Endothelial cell of umbilical vein (primary cell): ENCODE results near the gene CNN2. TPM values are rescaled to one million over a fixed set of nuclear protein-coding genes. Genes with fewer than 3 reads are reported as not detected.

Experiments
- BruUV-seq: library from RNA; stranded (reverse); fragments of 400-500 nt; replicated peaks from 2 replicates; lab custom pipeline; 2021; lab: Mats Ljungman, UMichigan
- CTCF ChIA-PET: fragments of 300-600, 350-600 bp; sonication (Branson Sonifier 250); formaldehyde crosslinking; loops from one replicate; lab custom pipeline; 2021; ENCODE audit warnings: antibody characterized with exemption, inconsistent platforms; lab: Charles Lee
- POLR2A ChIA-PET: fragments of 300-600, 350-600 bp; sonication (Branson Sonifier 250); formaldehyde crosslinking; loops from one replicate; lab custom pipeline; 2021; ENCODE audit warnings: antibody characterized with exemption, inconsistent platforms; lab: Charles Lee
- DNase-seq: peaks from one replicate; pipeline ENCODE4 v3.0.0-alpha.2; 2011; ENCODE audit warnings: low read depth, low spot score
- FAIRE-seq: peaks from 2 replicates; lab custom pipeline; 2011; peaks lifted over from hg19 to GRCh38; lab: Jason Lieb, UNC
- H2AFZ ChIP-seq: 2 replicates; pipeline ENCODE4 v1.6.0; 2012; ENCODE audit warnings: low read depth, low read length, control low read depth, inconsistent platforms
- H3K27ac ChIP-seq: 2 replicates; pipeline ENCODE4 v1.5.1; 2011; ENCODE audit warnings: low read depth, mild to moderate bottlenecking, control low read depth, low read length, moderate library complexity; ENCODE audit not compliant: insufficient read depth
- H3K27me3 ChIP-seq, 2 experiments: 2 replicates each; pipeline versions ENCODE4 v1.6.0 to v1.6.1; 2011; ENCODE audit warnings: low read length in 2 of 2, mixed read lengths in 1 of 2; ENCODE audit not compliant: control insufficient read depth in 2 of 2, insufficient read depth in 2 of 2
- H3K36me3 ChIP-seq, 2 experiments: 2 replicates in 1 of 2; 3 replicates in 1 of 2; pipeline ENCODE4 v1.5.1; 2011; ENCODE audit warnings: low read length in 2 of 2, mild to moderate bottlenecking in 1 of 2, moderate library complexity in 1 of 2; ENCODE audit not compliant: control insufficient read depth in 2 of 2, insufficient read depth in 2 of 2; ENCODE audit errors: extremely low read depth in 1 of 2
- H3K4me1 ChIP-seq: 3 replicates; pipeline ENCODE4 v1.5.1; 2011; ENCODE audit warnings: mild to moderate bottlenecking, low read length; ENCODE audit not compliant: control insufficient read depth, insufficient read depth; ENCODE audit errors: extremely low read depth
- H3K4me2 ChIP-seq: 2 replicates; pipeline ENCODE4 v1.6.1; 2011; ENCODE audit warnings: low read length, control low read depth, mixed read lengths; ENCODE audit not compliant: insufficient read depth
- H3K4me3 ChIP-seq, 3 experiments: fragments of 200-600 bp in 1 of 3; sonication (generic), shearing (Covaris generic) in 1 of 3; replicated peaks in 1 of 3; 2 replicates each; pipeline ENCODE4 v1.5.1; 2011 to 2016; ENCODE audit warnings: control low read depth in 3 of 3, low read length in 3 of 3, mild to moderate bottlenecking in 2 of 3, inconsistent platforms in 1 of 3, low read depth in 1 of 3, moderate library complexity in 1 of 3; ENCODE audit not compliant: insufficient read depth in 1 of 3
- H3K79me2 ChIP-seq: 2 replicates; pipeline ENCODE4 v1.6.0; 2012; ENCODE audit warnings: low read length, inconsistent platforms; ENCODE audit not compliant: control insufficient read depth, insufficient read depth
- H3K9ac ChIP-seq: replicated peaks from 2 replicates; pipeline ENCODE3; 2011; ENCODE audit warnings: low read length, control low read depth; ENCODE audit not compliant: insufficient read depth; ENCODE audit errors: extremely low read depth
- H3K9me1 ChIP-seq: replicated peaks from 3 replicates; pipeline ENCODE4 v1.6.0; 2011; ENCODE audit warnings: mild to moderate bottlenecking, low read length; ENCODE audit not compliant: control insufficient read depth, insufficient read depth; ENCODE audit errors: extremely low read depth
- H3K9me3 ChIP-seq: replicated peaks from 2 replicates; pipeline ENCODE4 v1.5.1; 2012; ENCODE audit warnings: low read length, inconsistent platforms; ENCODE audit not compliant: control insufficient read depth, insufficient read depth
- H4K20me1 ChIP-seq: replicated peaks from 2 replicates; pipeline ENCODE3; 2011; ENCODE audit warnings: mild to moderate bottlenecking, low read length; ENCODE audit not compliant: control insufficient read depth, insufficient read depth; ENCODE audit errors: extremely low read depth
- CTCF ChIP-seq, 2 donors: IDR thresholded peaks; 1 replicate in 1 of 2; 2 replicates in 1 of 2; pipeline ENCODE4 v1.5.1; 2011; ENCODE audit warnings: low read length in 2 of 2, mild to moderate bottlenecking in 2 of 2, moderate library complexity in 2 of 2, control low read depth in 1 of 2, inconsistent platforms in 1 of 2, low read depth in 1 of 2; ENCODE audit not compliant: insufficient read depth in 1 of 2; ENCODE audit errors: extremely low read depth in 1 of 2
- EZH2 ChIP-seq: IDR thresholded peaks from 2 replicates; pipeline ENCODE4 v1.6.1; 2012; ENCODE audit warnings: borderline replicate concordance, low read depth, mild to moderate bottlenecking, moderate library complexity, low read length, inconsistent platforms; ENCODE audit not compliant: severe bottlenecking
- FOS ChIP-seq: IDR thresholded peaks from 2 replicates; pipeline ENCODE4 v1.6.1; 2011; ENCODE audit warnings: mild to moderate bottlenecking, low read length, moderate library complexity, borderline replicate concordance; ENCODE audit not compliant: insufficient read depth
- GATA2 ChIP-seq: IDR thresholded peaks from 2 replicates; pipeline ENCODE4 v1.7.0; 2011; ENCODE audit warnings: low read depth, mild to moderate bottlenecking, moderate library complexity, mixed read lengths, low read length; ENCODE audit not compliant: insufficient read length, insufficient read depth
- JUN ChIP-seq: IDR thresholded peaks from 2 replicates; pipeline ENCODE4 v1.6.1; 2011; ENCODE audit warnings: borderline replicate concordance, low read depth; ENCODE audit not compliant: insufficient read length, insufficient read depth
- MAX ChIP-seq: IDR thresholded peaks from 2 replicates; pipeline ENCODE4 v1.6.1; 2011; ENCODE audit not compliant: insufficient read depth, insufficient read length
- MYC ChIP-seq: IDR thresholded peaks from one replicate; pipeline ENCODE4 v1.6.1; 2011; ENCODE audit warnings: mild to moderate bottlenecking, low read depth, low read length
- POLR2A ChIP-seq: IDR thresholded peaks from 2 replicates; pipeline ENCODE4 v1.6.1; 2012; ENCODE audit warnings: low read depth, mild to moderate bottlenecking, control low read depth, low read length
- POLR2AphosphoS5 ChIP-seq: IDR thresholded peaks from 2 replicates; pipeline ENCODE4 v1.6.1; 2012; ENCODE audit warnings: low read depth, mild to moderate bottlenecking, control low read depth, low read length, moderate library complexity; ENCODE audit not compliant: insufficient read depth
- dilution Hi-C: fragments of 300-500 bp; cut with MboI; formaldehyde crosslinking; loops from one replicate; pipeline ENCODE4 v1.15.0; 2019; ENCODE audit warnings: low sequenced_read_pairs; ENCODE audit not compliant: extremely low pct_ligation_motif_present
- intact Hi-C: fragments of 100-400 bp; cut with micrococcal nuclease; formaldehyde crosslinking; loops from one replicate; pipeline ENCODE4 v1.10.0; 2022
- polyA plus RNA-seq, 4 experiments: library from polyadenylated mRNA; depleted of rRNA in 3 of 4; stranded (reverse) in 3 of 4; unstranded in 1 of 4; fragments of >200 nt; gene quantifications; 2 replicates each; pipeline versions ENCODE4 v1.2.1 to v1.2.3, GENCODE V29; 2011 to 2012; ENCODE audit warnings: missing spikeins in 1 of 4
- total RNA-seq: library from RNA; stranded (reverse); gene quantifications from 2 replicates; pipeline ENCODE4 v1.2.3, GENCODE V29; 2021

Gene CNN2
- total and polyA plus RNA-seq, 2 donors (not counting 3 experiments of a cell fraction or from before 2014, with no cell fraction given), result 207 to 286 TPM

- Histone ChIP-seq H3K79me2 (peaks cover 75% of the 10 kb centered on the region), H3K9me1 (no peaks in the 10 kb centered on the region), H3K27me3 (no peaks in the 10 kb centered on the region), H3K36me3 (peaks cover 0 to 8% of the 10 kb centered on the region in 2 experiments), H3K4me3 (no peak overlapping the region), H4K20me1 (no peaks in the 10 kb centered on the region), H3K27ac (no peak overlapping the region), H3K4me2 (no peak overlapping the region), H2AFZ (no peak overlapping the region), H3K9me3 (no peaks in the 10 kb centered on the region), H3K4me1 (peaks cover 40% of the 10 kb centered on the region), H3K9ac (no peak overlapping the region)
- BruUV-seq, result no TSS peak
- dilution Hi-C loops (no loop called here), intact Hi-C loops (no loop called here)
- TF ChIP-seq MYC (no peak), JUN (no peak), POLR2AphosphoS5 (no peak), CTCF (IDR thresholded peaks at IDR 0.05; ENCODE audit: extremely low read depth in 1 of 2, insufficient read depth in 1 of 2, low read depth in 1 of 2, low read length in 2 of 2) (no peak), MAX (no peak), FOS (no peak), POLR2A (no peak), EZH2 (no peak), GATA2 (no peak)
- ChIA-PET CTCF (no interaction called here), POLR2A (interaction anchor here (0.7 kb wide), 1 partner anchor 94 kb away, joined by 7 read pairs; no protein-coding TSS in a partner anchor)
- FAIRE-seq, result no peak
- no peak for DNase-seq
Observed at GRCh38 chr19:1018393-1018792, 8.0 kb upstream of the CNN2 start.
